ENCODE results near the gene ITIH5. TPM values are rescaled to one million over a fixed set of nuclear protein-coding genes. Genes with fewer than 3 reads are reported as not detected.
"Not testable (repeated sequence)": the region's sequence is repeated elsewhere in the genome, so short reads cannot be mapped to it uniquely, and the experiment has no call there.

ITIH5 gene
- total and polyA plus RNA-seq, 2 of the 8 experiments (the other 6 are each of a cell fraction or from before 2014, with no cell fraction given), result 5.8 to 7.6 TPM

DNA sequence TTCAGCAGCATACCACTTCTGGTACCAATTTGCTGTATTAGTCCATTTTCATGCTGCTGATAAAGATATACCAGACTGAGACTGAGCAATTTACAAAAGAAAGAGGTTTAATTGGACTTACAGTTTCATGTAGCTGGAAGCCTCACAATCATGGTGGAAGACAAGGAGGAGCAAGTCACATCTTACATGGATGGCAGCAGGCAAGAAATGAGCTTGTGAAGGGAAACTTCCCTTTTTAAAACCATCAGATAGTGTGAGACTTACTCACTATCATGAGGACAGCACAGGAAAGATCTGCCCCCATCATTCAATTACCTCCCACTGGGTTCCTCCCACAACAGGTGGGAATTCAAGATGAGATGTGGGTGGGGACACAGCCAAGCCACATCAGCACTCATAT, 26.4 kb upstream of the ITIH5 start:
- H3K9ac ChIP-seq (replicated peaks in 1 of 4; ENCODE audit: extremely low read depth in 1 of 4, low read depth in 3 of 4, low read length in 3 of 4); H3K79me1 ChIP-seq (ENCODE audit: low read depth, low read length); CTCF ChIA-PET (ENCODE audit: partially characterized antibody); H3K18ac ChIP-seq (ENCODE audit: extremely low read depth, low read length); H4K8ac ChIP-seq (ENCODE audit: extremely low read depth, insufficient read depth, low read length); H2BK5ac ChIP-seq (ENCODE audit: low read depth, low read length); H3K14ac ChIP-seq (ENCODE audit: insufficient read length); H3K36me3 ChIP-seq (ENCODE audit: control insufficient read depth in 2 of 4, insufficient read depth in 4 of 4, low read length in 3 of 4); H2AFZ ChIP-seq (ENCODE audit: low read length); H3K23ac ChIP-seq (ENCODE audit: insufficient read length); H4K91ac ChIP-seq (replicated peaks; ENCODE audit: insufficient read length, low read length); H2BK12ac ChIP-seq (ENCODE audit: low read depth, low read length); DNase-seq (ENCODE audit: low read depth in 1 of 2, low spot score in 2 of 2); H3K4me1 ChIP-seq (replicated peaks in 1 of 4; ENCODE audit: control insufficient read depth in 3 of 4, insufficient read depth in 4 of 4, low read length in 3 of 4); H4K5ac ChIP-seq (ENCODE audit: insufficient read length, low read depth, low read length); H3K27ac ChIP-seq (ENCODE audit: low read depth, low read length); H3K56ac ChIP-seq (replicated peaks; ENCODE audit: insufficient read length, low read depth, low read length); H3K4me3 ChIP-seq (ENCODE audit: extremely low read depth in 1 of 4, insufficient read depth in 2 of 4, low read depth in 3 of 4, low read length in 4 of 4); H3K79me2 ChIP-seq (ENCODE audit: control insufficient read depth in 1 of 2, insufficient read depth in 2 of 2, low read length in 2 of 2); H2AK5ac ChIP-seq (ENCODE audit: low read depth, low read length); H3K27me3 ChIP-seq (replicated peaks in 1 of 4; ENCODE audit: control insufficient read depth in 3 of 4, extremely low read depth in 1 of 4, insufficient read depth in 3 of 4, low read length in 3 of 4); H3K23me2 ChIP-seq (ENCODE audit: low read depth, low read length); POLR2A ChIA-PET (ENCODE audit: partially characterized antibody); H2BK120ac ChIP-seq (replicated peaks; ENCODE audit: low read depth, low read length); FAIRE-seq; H3K4me2 ChIP-seq (ENCODE audit: insufficient read depth in 1 of 2, low read depth in 2 of 2, low read length in 2 of 2); H4K20me1 ChIP-seq (replicated peaks in 1 of 2; ENCODE audit: control insufficient read depth in 1 of 2, insufficient read depth in 2 of 2, low read length in 2 of 2); H3K4ac ChIP-seq (replicated peaks; ENCODE audit: insufficient read length, low read depth, low read length); H2BK15ac ChIP-seq (ENCODE audit: low read length); H2BK20ac ChIP-seq (ENCODE audit: low read length): not testable (repeated sequence)
- H3K9me3 ChIP-seq (ENCODE audit: insufficient read depth in 2 of 2, low read depth in 1 of 2, low read length in 1 of 2), result peaks cover 25 to 29% of the 10 kb centered on the region in 2 experiments

- H2AK5ac ChIP-seq (ENCODE audit: low read depth, low read length); H3K4me2 ChIP-seq (ENCODE audit: insufficient read depth in 1 of 2, low read depth in 2 of 2, low read length in 2 of 2); H3K4ac ChIP-seq (replicated peaks; ENCODE audit: insufficient read length, low read depth, low read length); H3K14ac ChIP-seq (ENCODE audit: insufficient read length); H3K36me3 ChIP-seq (ENCODE audit: control insufficient read depth in 2 of 4, insufficient read depth in 4 of 4, low read length in 3 of 4); H3K79me2 ChIP-seq (ENCODE audit: control insufficient read depth in 1 of 2, insufficient read depth in 2 of 2, low read length in 2 of 2); DNase-seq (ENCODE audit: low read depth in 1 of 2, low spot score in 2 of 2); FAIRE-seq; H3K56ac ChIP-seq (replicated peaks; ENCODE audit: insufficient read length, low read depth, low read length); H4K5ac ChIP-seq (ENCODE audit: insufficient read length, low read depth, low read length); H2BK20ac ChIP-seq (ENCODE audit: low read length); H3K27ac ChIP-seq (ENCODE audit: low read depth, low read length); H2AFZ ChIP-seq (ENCODE audit: low read length); H3K79me1 ChIP-seq (ENCODE audit: low read depth, low read length); H2BK12ac ChIP-seq (ENCODE audit: low read depth, low read length); H3K4me1 ChIP-seq (replicated peaks in 1 of 4; ENCODE audit: control insufficient read depth in 3 of 4, insufficient read depth in 4 of 4, low read length in 3 of 4); H2BK5ac ChIP-seq (ENCODE audit: low read depth, low read length); H3K9ac ChIP-seq (replicated peaks in 1 of 4; ENCODE audit: extremely low read depth in 1 of 4, low read depth in 3 of 4, low read length in 3 of 4); H3K23ac ChIP-seq (ENCODE audit: insufficient read length); H4K91ac ChIP-seq (replicated peaks; ENCODE audit: insufficient read length, low read length); H3K4me3 ChIP-seq (ENCODE audit: extremely low read depth in 1 of 4, insufficient read depth in 2 of 4, low read depth in 3 of 4, low read length in 4 of 4); POLR2A ChIA-PET (ENCODE audit: partially characterized antibody); H2BK15ac ChIP-seq (ENCODE audit: low read length); CTCF ChIA-PET (ENCODE audit: partially characterized antibody); H3K27me3 ChIP-seq (replicated peaks in 1 of 4; ENCODE audit: control insufficient read depth in 3 of 4, extremely low read depth in 1 of 4, insufficient read depth in 3 of 4, low read length in 3 of 4); H2BK120ac ChIP-seq (replicated peaks; ENCODE audit: low read depth, low read length); H3K23me2 ChIP-seq (ENCODE audit: low read depth, low read length); H4K8ac ChIP-seq (ENCODE audit: extremely low read depth, insufficient read depth, low read length); H4K20me1 ChIP-seq (replicated peaks in 1 of 2; ENCODE audit: control insufficient read depth in 1 of 2, insufficient read depth in 2 of 2, low read length in 2 of 2); H3K18ac ChIP-seq (ENCODE audit: extremely low read depth, low read length): not testable (repeated sequence)
- peaks cover 25 to 29% of the 10 kb centered on the region in 2 experiments for H3K9me3 ChIP-seq (ENCODE audit: insufficient read depth in 2 of 2, low read depth in 1 of 2, low read length in 1 of 2)
Measured at GRCh38 chr10:7692368-7692767, 25.6 kb upstream of the ITIH5 start.

Measured in H1 (cell line).